Transverse colon (tissue), 4 donors: Measurements from ENCODE around the gene HHATL.

ENCODE experiments used
- EP300 ChIP-seq: sonication (generic); formaldehyde crosslinking; IDR thresholded peaks from one replicate; pipeline ENCODE4 v1.6.1; 2017; ENCODE audit warnings: antibody characterized with exemption, low read depth
- POLR2A ChIP-seq: fragments of 450-650 bp; IDR thresholded peaks from one replicate; pipeline ENCODE4 v1.6.1; 2016; ENCODE audit warnings: antibody characterized with exemption, mild to moderate bottlenecking, moderate library complexity
- POLR2AphosphoS5 ChIP-seq, 3 donors: sonication (generic); formaldehyde crosslinking; IDR thresholded peaks; one replicate each; pipeline ENCODE4 v1.6.1; 2016; ENCODE audit warnings: antibody characterized with exemption in 3 of 3
- TF ChIP-seq, protein P1 (sequence below), 5 experiments: fragments of 200-600 bp in 3 of 5; fragments of 450-650 bp in 2 of 5; sonication (generic) in 3 of 5; IDR thresholded peaks; 1 replicate in 2 of 5; 2 replicates in 3 of 5; pipeline ENCODE4 v1.5.1; 2016 to 2017; ENCODE audit warnings: antibody characterized with exemption in 5 of 5, inconsistent platforms in 3 of 5, mild to moderate bottlenecking in 2 of 5, moderate library complexity in 1 of 5

DNA sequence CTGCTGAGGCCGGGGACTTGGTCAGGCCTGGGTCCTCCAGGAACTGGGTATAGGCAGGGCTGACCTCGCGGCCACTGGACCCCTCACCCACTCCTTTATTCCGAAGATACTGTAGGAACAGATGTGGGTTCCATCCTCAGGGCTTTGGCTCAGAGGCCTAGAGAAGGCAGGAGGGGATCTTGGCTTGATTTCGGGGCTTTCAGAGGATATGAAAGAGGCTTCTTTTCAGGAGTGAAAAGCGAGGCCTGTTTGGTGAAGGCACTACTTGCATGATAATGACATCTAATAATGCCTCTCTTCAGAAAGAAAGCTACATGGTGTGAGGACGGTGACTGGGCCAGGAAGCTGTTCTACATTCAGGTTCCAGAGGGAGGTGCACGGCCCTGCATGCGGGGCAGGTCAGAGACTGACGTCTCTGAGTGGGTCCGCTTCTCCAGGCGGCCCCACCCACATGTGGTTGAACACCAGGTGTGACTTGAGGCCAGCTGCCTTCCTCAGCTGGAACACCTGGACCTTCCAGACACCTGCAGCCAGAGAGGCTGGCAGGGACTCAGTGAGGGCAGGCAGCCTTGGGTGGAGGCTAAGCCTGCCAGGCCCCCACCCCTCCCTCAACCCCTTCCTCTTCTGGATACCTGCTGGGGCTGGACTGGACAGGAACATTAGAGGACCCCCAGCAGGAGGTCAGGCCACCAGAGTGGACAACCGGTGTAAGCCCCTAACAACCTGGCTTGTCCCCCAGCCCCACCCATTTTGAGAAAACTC is 31.1 kb upstream of the HHATL start:
- TF ChIP-seq, protein P1, sequence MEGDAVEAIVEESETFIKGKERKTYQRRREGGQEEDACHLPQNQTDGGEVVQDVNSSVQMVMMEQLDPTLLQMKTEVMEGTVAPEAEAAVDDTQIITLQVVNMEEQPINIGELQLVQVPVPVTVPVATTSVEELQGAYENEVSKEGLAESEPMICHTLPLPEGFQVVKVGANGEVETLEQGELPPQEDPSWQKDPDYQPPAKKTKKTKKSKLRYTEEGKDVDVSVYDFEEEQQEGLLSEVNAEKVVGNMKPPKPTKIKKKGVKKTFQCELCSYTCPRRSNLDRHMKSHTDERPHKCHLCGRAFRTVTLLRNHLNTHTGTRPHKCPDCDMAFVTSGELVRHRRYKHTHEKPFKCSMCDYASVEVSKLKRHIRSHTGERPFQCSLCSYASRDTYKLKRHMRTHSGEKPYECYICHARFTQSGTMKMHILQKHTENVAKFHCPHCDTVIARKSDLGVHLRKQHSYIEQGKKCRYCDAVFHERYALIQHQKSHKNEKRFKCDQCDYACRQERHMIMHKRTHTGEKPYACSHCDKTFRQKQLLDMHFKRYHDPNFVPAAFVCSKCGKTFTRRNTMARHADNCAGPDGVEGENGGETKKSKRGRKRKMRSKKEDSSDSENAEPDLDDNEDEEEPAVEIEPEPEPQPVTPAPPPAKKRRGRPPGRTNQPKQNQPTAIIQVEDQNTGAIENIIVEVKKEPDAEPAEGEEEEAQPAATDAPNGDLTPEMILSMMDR (IDR thresholded peaks at IDR 0.05) = no peak
- TF ChIP-seq EP300 (no peak), POLR2A (no peak), POLR2AphosphoS5 (IDR thresholded peaks at IDR 0.05) (no peak)
